Mesenchymal stem cell (in vitro differentiated cells and primary cell): ENCODE measurements around the gene FAM156A.
"Not testable (repeated sequence)": the region's sequence is repeated elsewhere in the genome, so short reads cannot be mapped to it uniquely, and the experiment has no call there.

Source experiments
- DNase-seq: peaks from one replicate; pipeline ENCODE4 v3.0.0-alpha.2; 2013
- H2AFZ ChIP-seq: one replicate; pipeline ENCODE4 v1.6.1; 2013; ENCODE audit warnings: low read depth, mild to moderate bottlenecking, control low read depth, inconsistent platforms, low read length, moderate library complexity
- H2AK5ac ChIP-seq: 2 replicates; pipeline ENCODE4 v1.6.1; 2013; ENCODE audit warnings: low read length, moderate library complexity, mild to moderate bottlenecking, inconsistent platforms; ENCODE audit not compliant: severe bottlenecking
- H2BK120ac ChIP-seq: one replicate; pipeline ENCODE4 v1.6.1; 2013; ENCODE audit warnings: low read depth, mild to moderate bottlenecking, inconsistent platforms, low read length, moderate library complexity
- H2BK12ac ChIP-seq, 2 experiments: one replicate each; pipeline ENCODE4 v1.6.1; 2013; ENCODE audit warnings: inconsistent platforms in 2 of 2, low read length in 2 of 2, mild to moderate bottlenecking in 2 of 2, moderate library complexity in 2 of 2, control low read depth in 1 of 2
- H2BK15ac ChIP-seq: one replicate; pipeline ENCODE4 v1.6.1; 2013; ENCODE audit warnings: mild to moderate bottlenecking, low read depth, inconsistent platforms; ENCODE audit not compliant: poor library complexity, severe bottlenecking
- H2BK5ac ChIP-seq: 2 replicates; pipeline ENCODE4 v1.6.1; 2013; ENCODE audit warnings: low read depth, mild to moderate bottlenecking, low read length, control low read depth, inconsistent platforms; ENCODE audit not compliant: poor library complexity, severe bottlenecking
- H3K14ac ChIP-seq, 2 experiments: one replicate each; pipeline ENCODE4 v1.6.1; 2013; ENCODE audit warnings: inconsistent platforms in 2 of 2, low read length in 2 of 2, control low read depth in 1 of 2, mild to moderate bottlenecking in 1 of 2, moderate library complexity in 1 of 2
- H3K18ac ChIP-seq, 2 experiments: one replicate each; pipeline ENCODE4 v1.6.1; 2013; ENCODE audit warnings: inconsistent platforms in 2 of 2, low read length in 2 of 2, control low read depth in 1 of 2, low read depth in 1 of 2, mild to moderate bottlenecking in 1 of 2
- H3K23ac ChIP-seq, 2 experiments: one replicate each; pipeline ENCODE4 v1.6.1; 2013; ENCODE audit warnings: inconsistent platforms in 2 of 2, low read length in 2 of 2, mild to moderate bottlenecking in 2 of 2, moderate library complexity in 2 of 2, control low read depth in 1 of 2
- H3K27ac ChIP-seq: 2 replicates; pipeline ENCODE4 v1.5.1; 2013; ENCODE audit warnings: mild to moderate bottlenecking, moderate library complexity, low read length, control low read depth, inconsistent platforms; ENCODE audit not compliant: poor library complexity, severe bottlenecking
- H3K27me3 ChIP-seq, 2 experiments: 2 replicates each; pipeline versions ENCODE4 v1.6.1 to v1.7.0; 2013; ENCODE audit warnings: low read length in 2 of 2, mild to moderate bottlenecking in 2 of 2, moderate library complexity in 2 of 2, control low read depth in 1 of 2, inconsistent platforms in 1 of 2; ENCODE audit not compliant: control insufficient read depth in 1 of 2, insufficient read depth in 1 of 2
- H3K36me3 ChIP-seq, 2 experiments: 2 replicates each; pipeline versions ENCODE4 v1.6.1 to v1.7.0; 2013; ENCODE audit warnings: low read length in 2 of 2, control low read depth in 1 of 2, inconsistent platforms in 1 of 2, low read depth in 1 of 2, mild to moderate bottlenecking in 1 of 2; ENCODE audit not compliant: insufficient read depth in 2 of 2, control insufficient read depth in 1 of 2
- H3K4ac ChIP-seq, 2 experiments: one replicate each; pipeline ENCODE4 v1.6.1; 2013; ENCODE audit warnings: inconsistent platforms in 2 of 2, low read length in 2 of 2, mild to moderate bottlenecking in 2 of 2, moderate library complexity in 2 of 2, control low read depth in 1 of 2, low read depth in 1 of 2
- H3K4me1 ChIP-seq: 2 replicates; pipeline ENCODE4 v1.6.1; 2013; ENCODE audit warnings: low read depth, low read length, control low read depth; ENCODE audit not compliant: control insufficient read depth, insufficient read depth
- H3K4me2 ChIP-seq: 2 replicates; pipeline ENCODE4 v1.6.1; 2013; ENCODE audit warnings: low read length, mild to moderate bottlenecking, inconsistent platforms; ENCODE audit not compliant: poor library complexity, severe bottlenecking
- H3K4me3 ChIP-seq, 2 experiments: 2 replicates each; pipeline versions ENCODE4 v1.5.1 to v1.7.0; 2013; ENCODE audit warnings: low read length in 2 of 2, mild to moderate bottlenecking in 2 of 2, control low read depth in 1 of 2, low read depth in 1 of 2; ENCODE audit not compliant: insufficient read depth in 1 of 2
- H3K79me1 ChIP-seq: replicated peaks from 2 replicates; pipeline ENCODE4 v1.6.1; 2013; ENCODE audit warnings: mild to moderate bottlenecking, control low read depth, low read length, inconsistent platforms; ENCODE audit not compliant: poor library complexity, severe bottlenecking
- H3K9ac ChIP-seq: 2 replicates; pipeline ENCODE4 v1.7.0; 2013; ENCODE audit warnings: mild to moderate bottlenecking, low read length, moderate library complexity
- H3K9me3 ChIP-seq: 2 replicates; pipeline ENCODE4 v1.7.0; 2013; ENCODE audit warnings: mild to moderate bottlenecking, low read length; ENCODE audit not compliant: control insufficient read depth
- H4K8ac ChIP-seq: one replicate; pipeline ENCODE4 v1.6.1; 2013; ENCODE audit warnings: inconsistent platforms, mild to moderate bottlenecking, low read length, moderate library complexity
- H4K91ac ChIP-seq: one replicate; pipeline ENCODE4 v1.6.1; 2013; ENCODE audit warnings: mild to moderate bottlenecking, low read length, inconsistent platforms
- WGBS: methylation state at CpG from one replicate; pipeline ENCODE4 v1.1.7; 2013; ENCODE audit warnings: mixed read lengths; 5-methylcytosine and 5-hydroxymethylcytosine counted together

Gene FAM156A

GRCh38 chrX:52948265-52948664 lies 10.1 kb downstream of the FAM156A start:
- H3K4me2 ChIP-seq, DNase-seq, H4K91ac ChIP-seq: not testable (repeated sequence)

GRCh38 chrX:52947501-52947900 lies 10.8 kb downstream of the FAM156A start:
- no CpG with 5 or more reads among the region's 16 CpGs for WGBS
- not testable (repeated sequence) for H3K23ac ChIP-seq, H3K9ac ChIP-seq, H3K27ac ChIP-seq, H3K79me1 ChIP-seq, H4K91ac ChIP-seq, H3K4me2 ChIP-seq, H2AFZ ChIP-seq, H3K9me3 ChIP-seq, H3K27me3 ChIP-seq, H2BK12ac ChIP-seq, DNase-seq, H2BK15ac ChIP-seq, H3K4me3 ChIP-seq, H2BK120ac ChIP-seq, H3K4ac ChIP-seq, H3K36me3 ChIP-seq, H3K4me1 ChIP-seq, H3K18ac ChIP-seq, H2AK5ac ChIP-seq, H2BK5ac ChIP-seq, H4K8ac ChIP-seq, H3K14ac ChIP-seq

More at GRCh38 chrX:52948265-52948664, 10.1 kb downstream of the FAM156A start:
- not testable (repeated sequence) for H3K4ac ChIP-seq, H3K27me3 ChIP-seq, H2BK15ac ChIP-seq, H2BK12ac ChIP-seq, H3K79me1 ChIP-seq, H2BK5ac ChIP-seq, H3K27ac ChIP-seq, H2AFZ ChIP-seq, H3K36me3 ChIP-seq, H3K4me1 ChIP-seq, H3K18ac ChIP-seq, H4K8ac ChIP-seq, H3K23ac ChIP-seq, H2AK5ac ChIP-seq, H3K9me3 ChIP-seq, H3K9ac ChIP-seq, H3K4me3 ChIP-seq, H2BK120ac ChIP-seq, H3K14ac ChIP-seq
- no CpG with 5 or more reads among the region's 17 CpGs for WGBS

- H3K27ac ChIP-seq, H2AFZ ChIP-seq, H2AK5ac ChIP-seq, H2BK12ac ChIP-seq, H3K4me2 ChIP-seq, H3K27me3 ChIP-seq, H3K9ac ChIP-seq, H3K14ac ChIP-seq, H3K79me1 ChIP-seq, H4K91ac ChIP-seq, H4K8ac ChIP-seq, H2BK5ac ChIP-seq, H3K4me1 ChIP-seq, H2BK120ac ChIP-seq, H3K4me3 ChIP-seq, H3K36me3 ChIP-seq, H3K9me3 ChIP-seq, H3K18ac ChIP-seq, DNase-seq, H3K23ac ChIP-seq, H2BK15ac ChIP-seq, H3K4ac ChIP-seq: not testable (repeated sequence)
- no CpG with 5 or more reads among the region's 14 CpGs for WGBS
Observed at GRCh38 chrX:52945838-52946494, 12.4 kb downstream of the FAM156A start.

GRCh38 chrX:52941728-52942127 lies 16.6 kb downstream of the FAM156A start:
- not testable (repeated sequence) for H2AK5ac ChIP-seq, H4K8ac ChIP-seq, H3K9me3 ChIP-seq, H3K4ac ChIP-seq, H3K4me1 ChIP-seq, H3K23ac ChIP-seq, H3K4me3 ChIP-seq, H3K14ac ChIP-seq, H2BK5ac ChIP-seq, H3K9ac ChIP-seq, H3K36me3 ChIP-seq, DNase-seq, H3K18ac ChIP-seq, H2AFZ ChIP-seq, H4K91ac ChIP-seq, H2BK120ac ChIP-seq, H3K79me1 ChIP-seq, H2BK12ac ChIP-seq, H2BK15ac ChIP-seq, H3K27me3 ChIP-seq, H3K27ac ChIP-seq, H3K4me2 ChIP-seq
- WGBS = no CpG with 5 or more reads among the region's 10 CpGs
